GM10248 (cell line): ENCODE measurements around the gene SYTL1.

Experiments used
- CTCF ChIA-PET: fragments of 300-600 bp; sonication (Branson Sonifier 250); formaldehyde crosslinking; extraction: SDS; loops from one replicate; lab custom pipeline; 2021; ENCODE audit warnings: antibody characterized with exemption; lab: Yijun Ruan, JAX
- POLR2A ChIA-PET: fragments of 350-650 bp; sonication (Branson Sonifier 250); formaldehyde crosslinking; extraction: SDS; loops from one replicate; lab custom pipeline; 2020; ENCODE audit warnings: antibody characterized with exemption; lab: Yijun Ruan, JAX
- DNase-seq: peaks from one replicate; pipeline ENCODE4 v3.0.0; 2012; ENCODE audit errors: extremely low spot score
- TF ChIP-seq, protein P1 (sequence below): IDR thresholded peaks from 2 replicates; pipeline ENCODE4 v1.5.1; 2012; ENCODE audit warnings: mild to moderate bottlenecking, low read depth; ENCODE audit errors: extremely low read depth, missing control alignments, control extremely low read depth

Gene SYTL1

DNA sequence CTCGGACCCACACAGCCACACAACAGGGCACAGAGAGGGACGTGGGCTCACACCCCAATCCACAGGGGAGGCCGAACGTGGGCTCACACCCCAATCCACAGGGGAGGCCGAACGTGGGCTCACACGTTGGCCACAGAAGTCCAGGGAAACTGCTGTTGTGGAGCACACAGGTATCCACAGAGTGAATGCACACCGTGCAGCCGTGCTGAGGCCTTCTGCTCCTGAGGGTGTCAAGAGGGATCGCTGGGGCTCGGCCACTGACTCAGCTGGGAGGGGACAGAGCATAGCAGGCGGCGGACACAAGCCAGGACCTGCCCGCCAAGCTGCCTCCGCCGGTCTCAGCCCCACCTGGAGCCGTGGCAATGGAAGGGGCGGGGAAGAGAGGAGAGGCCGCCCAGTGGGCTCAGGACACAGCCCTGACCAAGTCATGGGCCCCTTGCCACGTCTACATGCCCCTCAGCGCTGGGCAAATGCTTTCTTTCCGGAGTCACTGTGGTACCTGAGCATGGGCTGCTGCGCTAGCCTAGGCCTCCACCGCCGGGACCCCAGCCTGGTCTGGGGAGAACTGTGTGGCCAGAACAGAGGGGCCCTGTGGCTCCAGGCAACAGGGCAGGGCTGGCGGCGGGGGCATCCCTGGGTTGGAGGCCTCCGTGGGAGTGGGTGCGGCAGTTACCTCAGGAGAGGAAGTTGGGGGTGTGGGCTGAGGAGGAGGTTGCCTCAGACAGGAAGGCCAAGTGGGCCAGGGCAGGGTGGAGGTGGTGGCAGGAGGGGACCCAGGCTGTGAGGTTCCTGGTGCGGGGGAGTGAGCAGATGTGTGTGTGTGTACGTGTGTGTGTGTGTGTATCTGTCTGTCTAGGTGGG lies 1.2 kb downstream of the SYTL1 start:
- DNase-seq: peak; percentile 66
- POLR2A ChIA-PET: no interaction called here
- CTCF ChIA-PET: interaction anchor here (0.7 to 9.2 kb wide), 11 partner anchors 10 to 55 kb away, joined by 3 to 112 read pairs (median 4); partner anchors contain the start of gene MAP3K6
- TF ChIP-seq, protein P1, sequence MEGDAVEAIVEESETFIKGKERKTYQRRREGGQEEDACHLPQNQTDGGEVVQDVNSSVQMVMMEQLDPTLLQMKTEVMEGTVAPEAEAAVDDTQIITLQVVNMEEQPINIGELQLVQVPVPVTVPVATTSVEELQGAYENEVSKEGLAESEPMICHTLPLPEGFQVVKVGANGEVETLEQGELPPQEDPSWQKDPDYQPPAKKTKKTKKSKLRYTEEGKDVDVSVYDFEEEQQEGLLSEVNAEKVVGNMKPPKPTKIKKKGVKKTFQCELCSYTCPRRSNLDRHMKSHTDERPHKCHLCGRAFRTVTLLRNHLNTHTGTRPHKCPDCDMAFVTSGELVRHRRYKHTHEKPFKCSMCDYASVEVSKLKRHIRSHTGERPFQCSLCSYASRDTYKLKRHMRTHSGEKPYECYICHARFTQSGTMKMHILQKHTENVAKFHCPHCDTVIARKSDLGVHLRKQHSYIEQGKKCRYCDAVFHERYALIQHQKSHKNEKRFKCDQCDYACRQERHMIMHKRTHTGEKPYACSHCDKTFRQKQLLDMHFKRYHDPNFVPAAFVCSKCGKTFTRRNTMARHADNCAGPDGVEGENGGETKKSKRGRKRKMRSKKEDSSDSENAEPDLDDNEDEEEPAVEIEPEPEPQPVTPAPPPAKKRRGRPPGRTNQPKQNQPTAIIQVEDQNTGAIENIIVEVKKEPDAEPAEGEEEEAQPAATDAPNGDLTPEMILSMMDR: no peak

DNA sequence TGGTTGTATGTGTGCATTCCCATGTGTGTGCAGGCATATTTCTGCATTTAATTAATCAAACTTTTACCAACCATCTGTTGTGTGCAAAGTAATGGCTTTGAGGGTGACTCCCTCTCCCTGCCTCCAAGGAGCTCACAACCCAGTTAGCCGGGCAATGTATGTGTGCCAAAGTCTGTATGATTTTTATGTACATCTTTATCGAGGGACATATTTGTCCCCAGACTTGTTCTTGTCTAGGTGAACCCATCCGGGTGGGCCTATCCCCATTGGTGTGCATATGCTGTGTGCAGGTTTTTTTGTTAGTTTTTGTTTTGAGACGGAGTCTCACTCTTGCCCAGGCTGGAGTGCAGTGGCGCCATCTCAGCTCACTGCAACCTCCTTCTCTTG lies 1.8 kb downstream of the SYTL1 start:
- POLR2A ChIA-PET: no interaction called here
- no peak for DNase-seq
- CTCF ChIA-PET: interaction anchor here (0.7 to 9.2 kb wide), 7 partner anchors 11 to 54 kb away, joined by 3 to 112 read pairs (median 7); partner anchors contain the start of gene MAP3K6
- TF ChIP-seq, protein P1: no peak

DNA sequence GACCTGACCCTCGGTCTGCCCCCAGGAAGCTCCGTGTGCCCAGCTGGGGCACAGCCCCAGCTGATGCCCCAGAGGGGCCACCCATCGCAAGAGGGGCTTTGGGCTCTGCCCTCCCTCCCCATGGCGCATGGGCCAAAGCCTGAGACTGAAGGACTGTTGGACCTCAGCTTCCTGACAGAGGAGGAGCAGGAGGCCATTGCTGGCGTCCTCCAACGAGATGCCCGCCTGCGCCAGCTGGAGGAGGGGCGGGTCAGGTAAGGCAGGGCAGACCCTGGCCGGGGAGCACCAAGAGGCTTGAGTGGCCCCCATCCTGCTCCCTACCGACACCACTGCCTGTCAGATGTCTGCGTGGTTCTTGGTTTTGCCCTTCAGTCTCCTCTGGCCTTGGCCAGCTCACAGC lies 3.5 kb downstream of the SYTL1 start:
- POLR2A ChIA-PET: no interaction called here
- TF ChIP-seq, protein P1: no peak
- CTCF ChIA-PET: interaction anchor here (0.9 to 9.2 kb wide), 5 partner anchors 11 to 44 kb away, joined by 5 to 112 read pairs (median 7); partner anchors contain the start of gene MAP3K6
- DNase-seq: no peak

DNA sequence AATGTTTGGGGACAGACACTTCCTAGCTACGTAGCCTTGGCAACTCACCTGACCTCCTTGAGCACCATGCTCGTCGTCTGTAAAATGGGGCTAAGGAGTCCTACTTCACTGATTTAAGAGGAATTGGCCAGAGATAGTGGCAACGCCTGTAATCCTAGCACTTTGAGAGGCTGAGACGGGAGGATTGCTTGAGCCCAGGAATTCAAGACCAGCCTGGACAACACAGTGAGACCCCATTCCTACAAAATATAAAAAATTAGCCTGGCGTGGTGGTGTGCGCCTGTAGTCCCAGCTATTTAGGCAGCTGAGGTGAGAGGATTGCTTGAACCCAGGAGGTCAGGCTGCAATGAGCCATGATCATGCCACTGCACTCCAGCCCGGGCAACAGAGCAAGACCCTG lies 4.5 kb downstream of the SYTL1 start:
- ChIA-PET POLR2A (no interaction called here), CTCF (interaction anchor here (0.8 to 9.2 kb wide), 4 partner anchors 10 to 50 kb away, joined by 3 to 112 read pairs (median 29); no protein-coding TSS in a partner anchor)
- no peak for DNase-seq
- TF ChIP-seq, protein P1: no peak

DNA sequence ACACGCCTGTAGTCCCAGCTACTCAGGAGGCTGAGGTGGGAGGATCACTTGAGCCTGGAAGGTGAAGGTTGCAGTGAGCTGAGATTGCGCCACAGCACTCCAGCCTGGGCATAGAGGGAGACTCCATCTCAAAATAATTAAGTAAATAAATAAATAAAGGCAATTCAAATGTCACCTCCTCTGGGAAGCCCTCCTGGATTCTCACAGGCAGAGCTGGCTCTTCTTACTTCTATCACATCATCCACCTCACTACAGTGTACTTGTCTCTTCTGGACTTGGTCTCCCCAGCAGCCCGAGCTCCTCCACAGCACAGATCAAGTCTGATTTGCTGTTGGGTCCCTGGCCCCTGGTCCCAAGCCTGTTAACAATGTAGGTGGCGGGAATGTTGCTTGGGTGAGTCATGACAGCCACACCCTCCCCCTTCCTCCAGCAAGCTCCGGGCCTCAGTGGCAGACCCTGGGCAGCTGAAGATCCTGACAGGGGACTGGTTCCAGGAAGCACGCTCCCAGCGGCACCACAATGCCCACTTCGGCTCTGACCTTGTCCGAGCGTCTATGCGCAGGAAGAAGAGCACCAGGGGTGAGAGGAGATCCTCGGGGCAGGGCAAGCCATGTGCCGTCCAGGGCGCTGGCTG lies 5.3 kb downstream of the SYTL1 start:
- TF ChIP-seq, protein P1: no peak
- no peak for DNase-seq
- ChIA-PET CTCF (interaction anchor here (0.9 to 9.2 kb wide), 4 partner anchors 10 to 51 kb away, joined by 3 to 112 read pairs (median 29); no protein-coding TSS in a partner anchor), POLR2A (no interaction called here)
